ENCODE results near the gene GRID1.

DNA sequence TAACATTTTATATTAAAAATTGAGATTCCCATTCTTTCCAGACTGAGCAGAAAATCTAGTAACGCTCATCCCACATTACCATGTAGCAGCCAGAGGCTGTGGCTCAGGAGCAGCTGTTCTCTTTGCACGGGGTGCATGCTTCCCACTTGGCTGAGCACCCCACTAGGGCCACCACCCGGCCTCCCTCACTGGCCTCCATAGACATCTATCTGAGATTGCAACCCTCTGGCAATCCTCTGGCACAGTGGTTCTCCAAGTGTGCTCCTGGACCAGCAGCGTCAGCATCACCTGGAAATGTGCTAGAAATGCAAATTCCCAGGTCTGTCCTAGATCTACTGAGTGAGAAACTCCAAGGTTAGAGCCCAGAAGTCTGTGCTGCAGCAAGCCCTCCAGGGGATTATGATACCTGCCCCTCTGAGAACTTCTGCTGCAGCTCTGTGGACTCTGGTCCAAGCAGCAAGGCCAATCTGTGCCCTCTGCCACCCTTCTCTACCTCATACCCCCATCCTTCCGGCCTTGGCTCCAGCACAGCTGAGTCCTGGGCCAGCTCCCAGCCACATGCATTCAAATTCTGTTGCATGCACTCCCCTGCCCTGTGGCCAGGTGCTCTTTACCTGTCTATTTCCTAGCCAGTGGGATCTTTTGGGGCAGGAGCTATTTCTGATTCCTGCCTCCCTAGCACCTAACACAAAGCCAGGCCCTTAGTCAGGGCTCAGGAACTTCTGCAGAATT, 301.5 kb downstream of the GRID1 start:
- TF ChIP-seq, protein P1, sequence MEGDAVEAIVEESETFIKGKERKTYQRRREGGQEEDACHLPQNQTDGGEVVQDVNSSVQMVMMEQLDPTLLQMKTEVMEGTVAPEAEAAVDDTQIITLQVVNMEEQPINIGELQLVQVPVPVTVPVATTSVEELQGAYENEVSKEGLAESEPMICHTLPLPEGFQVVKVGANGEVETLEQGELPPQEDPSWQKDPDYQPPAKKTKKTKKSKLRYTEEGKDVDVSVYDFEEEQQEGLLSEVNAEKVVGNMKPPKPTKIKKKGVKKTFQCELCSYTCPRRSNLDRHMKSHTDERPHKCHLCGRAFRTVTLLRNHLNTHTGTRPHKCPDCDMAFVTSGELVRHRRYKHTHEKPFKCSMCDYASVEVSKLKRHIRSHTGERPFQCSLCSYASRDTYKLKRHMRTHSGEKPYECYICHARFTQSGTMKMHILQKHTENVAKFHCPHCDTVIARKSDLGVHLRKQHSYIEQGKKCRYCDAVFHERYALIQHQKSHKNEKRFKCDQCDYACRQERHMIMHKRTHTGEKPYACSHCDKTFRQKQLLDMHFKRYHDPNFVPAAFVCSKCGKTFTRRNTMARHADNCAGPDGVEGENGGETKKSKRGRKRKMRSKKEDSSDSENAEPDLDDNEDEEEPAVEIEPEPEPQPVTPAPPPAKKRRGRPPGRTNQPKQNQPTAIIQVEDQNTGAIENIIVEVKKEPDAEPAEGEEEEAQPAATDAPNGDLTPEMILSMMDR (IDR thresholded peaks at IDR 0.05): no peak
- no peak for TF ChIP-seq POLR2A (IDR thresholded peaks at IDR 0.05)

Measured in thyroid gland (tissue), 4 donors.